KMS-11 (cell line): ENCODE measurements around the gene TMEM200B.

Experiments used
- H2AFZ ChIP-seq: fragments of 200-600 bp; sonication (generic); 2 replicates; pipeline ENCODE4 v1.6.1; 2016; ENCODE audit warnings: antibody characterized with exemption, mixed run types, low read depth
- H3K27ac ChIP-seq: fragments of 200-600 bp; sonication (generic); 2 replicates; pipeline ENCODE4 v1.6.1; 2016; ENCODE audit warnings: mild to moderate bottlenecking, mixed run types
- H3K27me3 ChIP-seq: fragments of 200-600 bp; sonication (generic); 2 replicates; pipeline ENCODE4 v1.6.1; 2017; ENCODE audit warnings: mild to moderate bottlenecking, low read depth, mixed run types, moderate library complexity; ENCODE audit not compliant: insufficient read depth
- H3K36me3 ChIP-seq: fragments of 200-600 bp; sonication (generic); 2 replicates; pipeline ENCODE4 v1.6.1; 2017; ENCODE audit warnings: mild to moderate bottlenecking, mixed run types; ENCODE audit not compliant: insufficient read depth
- H3K4me1 ChIP-seq: fragments of 200-600 bp; sonication (generic); 2 replicates; pipeline ENCODE4 v1.6.1; 2016; ENCODE audit warnings: mild to moderate bottlenecking, low read depth, mixed run types; ENCODE audit not compliant: poor library complexity, severe bottlenecking
- H3K4me2 ChIP-seq: fragments of 200-600 bp; sonication (generic); 2 replicates; pipeline ENCODE4 v1.7.0; 2016; ENCODE audit warnings: mild to moderate bottlenecking, mixed run types
- H3K4me3 ChIP-seq: fragments of 200-600 bp; sonication (generic); IDR thresholded peaks from 2 replicates; pipeline ENCODE4 v1.6.1; 2017; ENCODE audit warnings: low read depth, low read length, mixed read lengths; ENCODE audit not compliant: insufficient read depth
- H3K79me2 ChIP-seq: fragments of 200-600 bp; sonication (generic); 2 replicates; pipeline ENCODE4 v1.6.1; 2016; ENCODE audit warnings: low read depth, mixed run types; ENCODE audit not compliant: insufficient read depth
- H3K9ac ChIP-seq: fragments of 200-600 bp; sonication (generic); 2 replicates; pipeline ENCODE4 v1.6.1; 2016; ENCODE audit warnings: mild to moderate bottlenecking, mixed run types
- H4K20me1 ChIP-seq: fragments of 200-600 bp; sonication (generic); 2 replicates; pipeline ENCODE4 v1.6.1; 2016; ENCODE audit warnings: mild to moderate bottlenecking, mixed run types; ENCODE audit not compliant: insufficient read depth
- TF ChIP-seq, protein P1 (sequence below): fragments of 200-600 bp; sonication (generic); conservative IDR thresholded peaks from 2 replicates; pipeline ENCODE4 v1.6.1; 2017; ENCODE audit warnings: low read depth, mild to moderate bottlenecking, antibody characterized with exemption, low read length, moderate library complexity, mixed read lengths

The TMEM200B gene

DNA sequence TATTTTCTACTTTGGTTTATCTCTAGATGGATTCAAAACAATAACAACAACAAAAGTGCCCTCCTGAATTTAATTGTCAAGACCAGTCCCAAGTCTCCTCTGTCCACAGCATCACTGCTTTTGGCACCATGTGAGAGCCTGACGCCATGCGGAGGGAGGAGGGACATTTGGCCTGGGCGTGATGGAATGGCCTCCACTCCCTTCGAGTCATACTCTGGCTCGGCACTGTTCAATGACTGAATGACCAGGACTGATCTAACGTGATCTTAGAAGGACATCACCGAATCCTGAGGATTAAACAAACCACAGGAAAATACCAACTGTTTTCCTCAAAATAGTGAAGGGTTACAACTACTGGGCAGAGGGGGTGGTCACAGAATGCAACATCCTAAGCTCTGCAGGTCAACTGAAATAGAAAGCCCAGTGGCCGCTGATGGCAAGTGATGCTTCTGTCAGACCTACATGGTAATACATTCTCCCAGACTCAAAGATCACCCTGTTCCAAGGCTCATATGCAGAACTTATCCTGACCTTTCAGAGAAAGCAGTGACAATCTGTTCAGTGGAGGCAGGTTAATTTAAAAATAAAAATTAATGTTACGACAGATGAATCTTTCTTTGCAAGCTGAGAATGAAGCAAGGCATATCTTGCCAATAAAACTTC is 38.9 kb upstream of the TMEM200B start:
- no peak overlapping the region for H3K27ac ChIP-seq
- no peak overlapping the region for H2AFZ ChIP-seq
- no peak overlapping the region for H3K9ac ChIP-seq
- H3K27me3 ChIP-seq, result no peaks in the 10 kb centered on the region
- no peak overlapping the region for H3K4me3 ChIP-seq
- peaks cover 18% of the 10 kb centered on the region for H4K20me1 ChIP-seq
- no peaks in the 10 kb centered on the region for H3K4me1 ChIP-seq
- H3K4me2 ChIP-seq, result no peak overlapping the region
- TF ChIP-seq, protein P1, sequence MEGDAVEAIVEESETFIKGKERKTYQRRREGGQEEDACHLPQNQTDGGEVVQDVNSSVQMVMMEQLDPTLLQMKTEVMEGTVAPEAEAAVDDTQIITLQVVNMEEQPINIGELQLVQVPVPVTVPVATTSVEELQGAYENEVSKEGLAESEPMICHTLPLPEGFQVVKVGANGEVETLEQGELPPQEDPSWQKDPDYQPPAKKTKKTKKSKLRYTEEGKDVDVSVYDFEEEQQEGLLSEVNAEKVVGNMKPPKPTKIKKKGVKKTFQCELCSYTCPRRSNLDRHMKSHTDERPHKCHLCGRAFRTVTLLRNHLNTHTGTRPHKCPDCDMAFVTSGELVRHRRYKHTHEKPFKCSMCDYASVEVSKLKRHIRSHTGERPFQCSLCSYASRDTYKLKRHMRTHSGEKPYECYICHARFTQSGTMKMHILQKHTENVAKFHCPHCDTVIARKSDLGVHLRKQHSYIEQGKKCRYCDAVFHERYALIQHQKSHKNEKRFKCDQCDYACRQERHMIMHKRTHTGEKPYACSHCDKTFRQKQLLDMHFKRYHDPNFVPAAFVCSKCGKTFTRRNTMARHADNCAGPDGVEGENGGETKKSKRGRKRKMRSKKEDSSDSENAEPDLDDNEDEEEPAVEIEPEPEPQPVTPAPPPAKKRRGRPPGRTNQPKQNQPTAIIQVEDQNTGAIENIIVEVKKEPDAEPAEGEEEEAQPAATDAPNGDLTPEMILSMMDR, result no peak
- H3K79me2 ChIP-seq, result peaks cover 65% of the 10 kb centered on the region
- no peaks in the 10 kb centered on the region; the same call in 1 of the 2 replicates for H3K36me3 ChIP-seq

DNA sequence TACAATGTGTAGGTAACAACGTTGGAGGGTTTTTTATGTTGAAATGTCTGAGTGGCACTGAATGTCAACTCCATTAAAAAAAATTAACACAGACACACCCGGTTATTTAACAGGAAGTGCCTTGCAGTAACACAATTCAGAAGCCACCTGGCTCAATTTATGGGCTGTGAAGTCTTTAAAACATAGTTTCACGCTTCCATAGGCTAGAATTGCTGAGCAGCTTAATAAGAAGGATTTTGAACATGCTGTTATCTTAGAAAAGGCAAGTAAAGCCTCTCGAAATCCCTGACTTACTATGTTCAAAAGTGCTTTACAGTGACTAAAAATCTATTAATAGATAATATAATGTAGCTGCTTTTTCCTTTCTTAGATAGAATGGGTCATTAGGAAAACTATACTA is 38.3 kb upstream of the TMEM200B start:
- Histone ChIP-seq H3K4me3 (no peak overlapping the region), H3K9ac (no peak overlapping the region), H3K79me2 (peaks cover 59% of the 10 kb centered on the region), H2AFZ (no peak overlapping the region), H4K20me1 (peaks cover 17% of the 10 kb centered on the region), H3K27ac (no peak overlapping the region), H3K36me3 (no peaks in the 10 kb centered on the region; the same call in 1 of the 2 replicates), H3K27me3 (no peaks in the 10 kb centered on the region), H3K4me2 (no peak overlapping the region), H3K4me1 (no peaks in the 10 kb centered on the region)
- TF ChIP-seq, protein P1, result no peak

DNA sequence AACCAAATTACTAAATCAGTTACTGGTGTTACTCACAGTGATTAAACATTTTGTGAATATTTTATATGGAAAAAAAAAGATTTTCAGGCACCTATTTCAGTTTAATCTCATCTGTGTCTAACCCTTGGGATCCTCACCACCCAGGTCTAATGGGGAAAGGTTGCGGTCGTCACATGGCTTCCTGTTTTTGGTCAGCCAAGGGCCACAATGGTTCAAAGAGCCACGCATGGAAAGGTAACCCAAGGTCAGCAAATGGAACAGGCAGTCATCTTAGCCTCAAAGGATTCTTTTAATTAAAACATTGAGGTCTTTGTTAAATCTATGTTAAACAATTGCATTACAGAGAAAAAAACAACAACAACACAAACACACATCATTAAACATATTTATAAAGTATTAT is 36.1 kb upstream of the TMEM200B start:
- no peak overlapping the region for H3K4me3 ChIP-seq
- H3K27me3 ChIP-seq, result no peaks in the 10 kb centered on the region
- no peaks in the 10 kb centered on the region for H3K4me1 ChIP-seq
- H3K27ac ChIP-seq, result no peak overlapping the region
- H3K36me3 ChIP-seq, result no peaks in the 10 kb centered on the region; the same call in 1 of the 2 replicates
- no peak overlapping the region for H3K4me2 ChIP-seq
- TF ChIP-seq, protein P1, result no peak
- H4K20me1 ChIP-seq, result peaks cover 17% of the 10 kb centered on the region
- peaks cover 47% of the 10 kb centered on the region for H3K79me2 ChIP-seq
- H3K9ac ChIP-seq, result no peak overlapping the region
- H2AFZ ChIP-seq, result no peak overlapping the region

GRCh38 chr1:29157269-29157601 is 33.5 kb upstream of the TMEM200B start:
- Histone ChIP-seq H3K4me3 (no peak overlapping the region), H2AFZ (no peak overlapping the region), H3K4me1 (no peaks in the 10 kb centered on the region), H4K20me1 (peaks cover 6% of the 10 kb centered on the region; the same call in 1 of the 2 replicates), H3K36me3 (peaks cover 4% of the 10 kb centered on the region; the same call in 1 of the 2 replicates), H3K9ac (no peak overlapping the region), H3K79me2 (peaks cover 26% of the 10 kb centered on the region; the same call in 1 of the 2 replicates), H3K4me2 (no peak overlapping the region), H3K27me3 (no peaks in the 10 kb centered on the region), H3K27ac (no peak overlapping the region)
- TF ChIP-seq, protein P1, result no peak
